Measurements from ENCODE around the gene KIAA1328.

DNA sequence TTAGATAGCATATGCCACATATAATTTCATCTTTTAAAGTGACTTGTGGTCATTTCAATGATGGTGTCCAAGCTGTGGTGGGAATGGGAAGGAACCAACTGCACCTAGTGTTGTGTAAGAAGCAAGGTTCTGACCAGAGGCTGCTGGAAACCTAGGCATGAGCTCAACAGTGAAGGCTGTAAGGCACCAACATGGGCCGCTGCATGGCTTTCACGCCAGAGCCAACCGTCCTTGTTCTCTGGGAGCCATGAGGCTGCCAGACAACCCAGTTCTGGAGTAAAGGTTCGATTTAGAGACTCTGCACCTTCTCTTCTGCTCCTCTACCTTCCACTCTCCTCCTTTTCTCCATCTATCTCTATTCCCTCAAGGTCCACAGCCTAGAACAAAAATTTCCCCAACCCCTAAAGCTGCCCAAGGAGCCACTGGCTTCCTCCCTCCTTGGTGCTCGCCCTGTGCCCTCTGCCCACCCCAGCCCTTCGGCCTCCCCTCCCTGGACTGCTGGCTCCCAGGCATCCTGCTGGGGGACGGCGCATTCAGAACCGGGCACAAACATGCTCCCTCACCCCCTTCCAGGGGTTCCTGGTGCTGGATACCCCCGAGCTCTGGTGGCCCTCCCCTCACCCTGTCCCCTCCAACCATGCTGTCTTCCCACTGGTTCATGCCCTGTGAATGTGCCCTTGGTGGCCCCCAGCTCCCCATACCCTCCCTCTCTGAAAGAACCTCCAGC, 431.6 kb downstream of the KIAA1328 start:
- TF ChIP-seq, protein P1, sequence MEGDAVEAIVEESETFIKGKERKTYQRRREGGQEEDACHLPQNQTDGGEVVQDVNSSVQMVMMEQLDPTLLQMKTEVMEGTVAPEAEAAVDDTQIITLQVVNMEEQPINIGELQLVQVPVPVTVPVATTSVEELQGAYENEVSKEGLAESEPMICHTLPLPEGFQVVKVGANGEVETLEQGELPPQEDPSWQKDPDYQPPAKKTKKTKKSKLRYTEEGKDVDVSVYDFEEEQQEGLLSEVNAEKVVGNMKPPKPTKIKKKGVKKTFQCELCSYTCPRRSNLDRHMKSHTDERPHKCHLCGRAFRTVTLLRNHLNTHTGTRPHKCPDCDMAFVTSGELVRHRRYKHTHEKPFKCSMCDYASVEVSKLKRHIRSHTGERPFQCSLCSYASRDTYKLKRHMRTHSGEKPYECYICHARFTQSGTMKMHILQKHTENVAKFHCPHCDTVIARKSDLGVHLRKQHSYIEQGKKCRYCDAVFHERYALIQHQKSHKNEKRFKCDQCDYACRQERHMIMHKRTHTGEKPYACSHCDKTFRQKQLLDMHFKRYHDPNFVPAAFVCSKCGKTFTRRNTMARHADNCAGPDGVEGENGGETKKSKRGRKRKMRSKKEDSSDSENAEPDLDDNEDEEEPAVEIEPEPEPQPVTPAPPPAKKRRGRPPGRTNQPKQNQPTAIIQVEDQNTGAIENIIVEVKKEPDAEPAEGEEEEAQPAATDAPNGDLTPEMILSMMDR (IDR thresholded peaks at IDR 0.05; ENCODE audit: poor library complexity, severe bottlenecking), result no peak
- TF ChIP-seq EP300 (conservative IDR thresholded peaks at IDR 0.05; ENCODE audit: poor library complexity, severe bottlenecking) (no peak), EZH2 (IDR thresholded peaks at IDR 0.05; ENCODE audit: borderline replicate concordance, insufficient read depth, low read length, poor library complexity, severe bottlenecking) (no peak), POLR2AphosphoS5 (IDR thresholded peaks at IDR 0.05) (no peak), TAF1 (IDR thresholded peaks at IDR 0.05; ENCODE audit: low read depth) (no peak)
- TF ChIP-seq, protein P2, sequence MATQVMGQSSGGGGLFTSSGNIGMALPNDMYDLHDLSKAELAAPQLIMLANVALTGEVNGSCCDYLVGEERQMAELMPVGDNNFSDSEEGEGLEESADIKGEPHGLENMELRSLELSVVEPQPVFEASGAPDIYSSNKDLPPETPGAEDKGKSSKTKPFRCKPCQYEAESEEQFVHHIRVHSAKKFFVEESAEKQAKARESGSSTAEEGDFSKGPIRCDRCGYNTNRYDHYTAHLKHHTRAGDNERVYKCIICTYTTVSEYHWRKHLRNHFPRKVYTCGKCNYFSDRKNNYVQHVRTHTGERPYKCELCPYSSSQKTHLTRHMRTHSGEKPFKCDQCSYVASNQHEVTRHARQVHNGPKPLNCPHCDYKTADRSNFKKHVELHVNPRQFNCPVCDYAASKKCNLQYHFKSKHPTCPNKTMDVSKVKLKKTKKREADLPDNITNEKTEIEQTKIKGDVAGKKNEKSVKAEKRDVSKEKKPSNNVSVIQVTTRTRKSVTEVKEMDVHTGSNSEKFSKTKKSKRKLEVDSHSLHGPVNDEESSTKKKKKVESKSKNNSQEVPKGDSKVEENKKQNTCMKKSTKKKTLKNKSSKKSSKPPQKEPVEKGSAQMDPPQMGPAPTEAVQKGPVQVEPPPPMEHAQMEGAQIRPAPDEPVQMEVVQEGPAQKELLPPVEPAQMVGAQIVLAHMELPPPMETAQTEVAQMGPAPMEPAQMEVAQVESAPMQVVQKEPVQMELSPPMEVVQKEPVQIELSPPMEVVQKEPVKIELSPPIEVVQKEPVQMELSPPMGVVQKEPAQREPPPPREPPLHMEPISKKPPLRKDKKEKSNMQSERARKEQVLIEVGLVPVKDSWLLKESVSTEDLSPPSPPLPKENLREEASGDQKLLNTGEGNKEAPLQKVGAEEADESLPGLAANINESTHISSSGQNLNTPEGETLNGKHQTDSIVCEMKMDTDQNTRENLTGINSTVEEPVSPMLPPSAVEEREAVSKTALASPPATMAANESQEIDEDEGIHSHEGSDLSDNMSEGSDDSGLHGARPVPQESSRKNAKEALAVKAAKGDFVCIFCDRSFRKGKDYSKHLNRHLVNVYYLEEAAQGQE (IDR thresholded peaks at IDR 0.05; ENCODE audit: borderline replicate concordance), result no peak

All from neural cell (in vitro differentiated cells).